GM18858 (cell line): Measurements from ENCODE around the gene TMEM116.
"Not testable (repeated sequence)": the region's sequence is repeated elsewhere in the genome, so short reads cannot be mapped to it uniquely, and the experiment has no call there.

ENCODE experiments used
- ATAC-seq: cut with Tn5 transposase; IDR thresholded peaks from one replicate; pipeline ENCODE4 v1.9.1; 2021; ENCODE audit not compliant: unreplicated experiment

The TMEM116 gene

DNA sequence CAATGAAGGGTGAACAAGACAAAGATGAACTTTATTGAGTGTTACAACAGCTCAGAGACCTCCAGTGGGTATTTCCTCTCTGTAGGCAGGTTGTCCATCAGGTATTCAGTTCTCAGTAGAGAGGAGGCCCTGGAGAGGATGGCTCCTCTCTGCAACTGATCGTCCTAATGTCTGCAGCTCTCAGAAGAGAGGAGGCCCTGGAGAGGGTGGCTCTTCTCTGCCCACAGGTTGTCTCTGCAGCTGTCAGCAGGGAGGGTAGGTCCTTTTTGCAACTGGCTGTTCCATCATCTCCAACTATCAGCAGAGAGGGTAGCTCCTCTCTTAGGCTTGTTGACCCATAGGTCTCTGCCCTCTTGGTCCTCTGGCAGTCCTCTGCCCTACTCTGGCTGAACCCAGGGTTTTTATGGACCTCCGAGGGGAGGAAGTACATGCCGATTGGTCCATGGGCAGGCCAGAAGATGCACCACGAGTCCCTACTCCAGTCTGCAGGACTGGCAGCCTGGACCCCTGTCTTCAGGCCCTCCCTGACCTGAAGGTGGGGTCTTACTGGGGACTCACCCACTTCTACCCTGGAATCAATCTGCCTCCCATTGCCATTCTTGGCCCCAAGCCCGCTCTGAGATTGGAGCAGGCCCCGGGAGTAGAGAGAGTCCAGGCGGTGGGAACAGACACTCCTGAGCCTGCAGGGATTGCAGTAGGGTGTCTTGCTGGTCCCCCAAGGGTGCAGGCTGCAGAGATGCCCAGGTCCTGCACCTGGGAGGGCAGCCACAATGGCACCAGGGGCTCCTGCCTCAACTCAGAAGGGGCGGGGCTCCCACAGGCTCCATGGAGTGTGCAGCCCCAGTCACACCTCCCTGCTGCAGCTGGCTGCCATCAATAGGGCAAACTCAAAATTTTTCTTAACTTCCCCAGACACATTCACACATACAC, 2.3 kb downstream of the TMEM116 start:
- ATAC-seq, result no peak

DNA sequence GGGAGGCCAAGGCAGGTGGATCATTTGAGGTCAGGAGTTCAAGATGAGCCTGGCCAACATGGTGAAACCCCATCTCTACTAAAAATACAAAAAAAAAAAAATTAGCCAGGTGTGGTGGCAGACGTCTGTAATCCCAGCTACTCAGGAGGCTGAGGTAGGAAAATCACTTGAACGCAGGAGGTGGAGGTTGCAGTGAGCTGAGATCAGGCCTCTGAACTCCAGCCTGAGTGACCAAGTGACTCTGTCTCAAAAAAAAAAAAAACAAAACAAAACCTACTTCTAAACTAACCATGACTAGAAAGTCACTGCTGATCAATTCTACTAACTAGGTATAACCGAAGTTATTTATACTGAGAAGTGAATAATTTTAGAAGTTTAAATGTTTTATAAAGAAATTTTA, 3.4 kb downstream of the TMEM116 start:
- not testable (repeated sequence) for ATAC-seq

DNA sequence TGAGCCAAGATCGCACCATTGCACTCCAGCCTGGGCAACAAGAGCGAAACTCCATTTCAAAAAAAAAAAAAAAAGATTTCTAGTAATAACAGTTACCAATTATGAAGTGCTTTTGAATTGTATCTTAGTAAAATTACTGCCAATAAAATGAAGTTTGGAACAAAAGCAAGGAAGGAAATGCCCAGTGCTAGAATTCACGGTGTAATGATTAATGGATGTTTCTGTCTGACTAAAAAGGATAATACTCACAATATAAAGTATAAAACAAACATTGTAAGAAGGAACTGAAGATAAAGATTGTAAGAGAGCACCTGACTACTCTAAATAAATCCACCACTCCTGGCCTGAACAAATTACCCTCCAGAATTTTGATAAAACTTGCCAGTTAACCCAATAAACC, 4.0 kb downstream of the TMEM116 start:
- no peak for ATAC-seq

GRCh38 chr12:112007945-112008344, 5.0 kb downstream of the TMEM116 start:
- ATAC-seq, result no peak

DNA sequence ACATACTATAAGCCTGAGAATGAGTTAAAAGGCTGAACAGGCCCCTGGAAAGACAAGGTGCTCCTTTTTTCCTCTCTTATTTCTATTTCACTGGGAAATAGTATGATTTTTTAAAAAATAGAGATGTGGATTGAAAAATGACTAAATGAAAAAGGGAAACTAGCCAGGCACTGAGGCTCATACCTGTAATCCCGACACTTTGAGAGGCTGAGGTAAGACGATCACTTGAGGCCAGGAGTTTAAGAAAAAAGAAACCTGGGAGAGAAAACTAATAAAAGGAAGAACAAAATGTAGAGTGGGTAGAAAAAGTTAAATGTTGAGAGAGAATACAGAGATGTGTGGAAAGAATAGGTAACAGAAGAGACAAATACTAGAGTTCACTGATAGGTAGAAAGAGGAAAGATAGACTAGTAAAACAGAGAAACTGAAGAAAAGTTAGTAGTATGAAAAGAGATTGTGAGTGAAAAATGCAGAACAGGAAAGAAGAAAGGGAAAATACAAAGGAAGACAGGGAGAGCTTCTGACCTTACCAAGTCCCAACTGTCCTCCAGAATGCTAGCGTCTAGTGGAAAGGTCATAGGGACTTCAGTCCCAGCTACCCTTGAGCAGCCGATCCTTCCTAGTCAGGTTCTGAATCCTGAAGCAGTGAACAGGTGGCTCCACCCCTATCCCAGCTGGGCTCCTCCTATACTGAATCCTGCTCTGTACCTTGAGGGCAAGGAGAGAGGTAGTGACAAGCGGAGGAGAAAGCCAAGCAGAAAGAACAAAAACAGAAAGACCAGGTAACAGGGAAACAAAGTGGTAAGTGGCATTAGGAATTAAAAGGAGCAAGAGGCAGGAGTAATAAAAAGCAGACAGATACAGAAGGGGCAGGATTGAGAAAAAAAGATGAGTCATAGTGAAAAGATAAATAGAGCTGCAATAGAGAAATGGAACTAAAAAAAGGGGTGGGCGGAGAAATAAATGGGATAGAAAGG, 7.3 kb downstream of the TMEM116 start:
- ATAC-seq, result no peak

GRCh38 chr12:112004041-112004440, 8.9 kb downstream of the TMEM116 start:
- ATAC-seq, result no peak

- no peak for ATAC-seq
These were observed 11.4 kb downstream of the TMEM116 start for GRCh38 chr12:112001576-112001975.

GRCh38 chr12:112000820-112001219, 12.1 kb downstream of the TMEM116 start:
- ATAC-seq, result no peak

GRCh38 chr12:111999129-111999528, 13.8 kb downstream of the TMEM116 start:
- ATAC-seq, result not testable (repeated sequence)

GRCh38 chr12:111998015-111998414, 14.9 kb downstream of the TMEM116 start:
- ATAC-seq, result no peak

- ATAC-seq, result no peak
These were observed 15.7 kb downstream of the TMEM116 start for GRCh38 chr12:111997300-111997699.

DNA sequence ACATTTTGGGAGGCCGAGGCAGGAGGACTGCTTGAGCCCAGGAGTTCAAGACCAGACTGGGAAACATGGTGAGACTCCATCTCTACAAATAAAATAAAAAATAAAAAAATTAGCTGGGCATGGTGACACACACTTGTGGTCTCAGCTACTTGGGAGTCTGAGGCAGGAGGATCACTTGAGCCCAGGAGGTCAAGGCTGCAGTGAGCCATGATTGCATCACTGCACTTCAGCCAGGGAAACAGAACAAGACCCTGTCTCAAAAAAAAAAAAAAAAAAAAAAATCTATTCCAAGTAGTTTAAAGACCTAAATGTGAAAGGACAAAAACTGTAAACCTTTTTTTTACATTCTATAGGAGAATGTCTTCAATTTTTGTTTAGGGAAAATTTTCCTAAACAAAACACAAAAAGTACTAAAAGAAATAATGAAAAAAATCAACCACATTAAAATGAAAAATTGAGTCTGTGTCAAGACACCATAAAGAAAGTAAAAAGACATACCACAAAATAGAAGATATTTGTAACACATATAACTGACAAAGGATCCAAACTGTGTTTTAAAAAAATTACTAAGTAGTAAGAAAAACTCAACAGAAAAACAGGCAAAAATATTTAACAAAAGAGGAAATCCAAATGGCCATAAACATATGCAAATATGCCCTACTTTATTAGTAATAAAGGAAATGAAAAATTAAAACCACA, 17.0 kb downstream of the TMEM116 start:
- no peak for ATAC-seq

DNA sequence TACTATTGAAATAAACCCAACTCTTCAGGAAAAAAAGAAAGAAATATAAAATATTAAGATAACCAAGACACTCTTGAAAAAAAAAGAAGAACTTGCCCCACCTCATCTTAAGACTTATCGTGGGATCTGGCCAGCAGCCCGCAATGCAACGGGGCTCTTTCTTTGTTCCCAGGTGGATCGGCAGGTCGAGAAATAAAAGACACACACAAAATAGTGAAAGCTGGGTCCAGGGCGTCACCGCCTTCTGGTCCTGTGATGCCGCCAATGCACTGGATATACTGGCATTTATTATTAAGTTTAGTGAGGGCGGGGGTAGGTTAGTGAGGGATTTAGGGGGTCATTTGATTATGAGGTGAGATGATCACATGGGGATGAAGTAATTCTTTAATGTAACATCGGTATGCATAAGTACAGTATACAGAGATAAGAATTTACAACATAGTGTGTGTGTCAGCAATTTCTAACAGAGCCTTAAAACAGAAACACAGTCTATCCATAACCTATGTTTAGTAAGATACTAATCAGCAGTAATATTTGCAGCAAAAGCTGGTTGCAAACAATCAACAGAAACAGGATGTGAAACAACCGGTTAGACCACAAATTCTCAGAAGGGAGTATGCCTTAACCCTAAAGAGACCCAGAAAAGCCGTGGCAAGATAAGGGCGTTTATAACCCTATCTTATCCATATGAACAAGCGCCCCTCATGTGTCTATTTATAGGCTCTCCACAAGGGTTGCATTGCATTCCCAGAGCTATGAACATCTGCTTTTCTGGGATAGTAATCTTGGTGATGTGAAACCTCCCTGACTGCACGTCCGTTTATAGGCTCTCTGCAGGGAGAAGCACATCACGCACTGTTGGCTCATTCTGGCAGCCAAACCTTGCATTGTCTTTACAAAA, 18.5 kb downstream of the TMEM116 start:
- not testable (repeated sequence) for ATAC-seq

DNA sequence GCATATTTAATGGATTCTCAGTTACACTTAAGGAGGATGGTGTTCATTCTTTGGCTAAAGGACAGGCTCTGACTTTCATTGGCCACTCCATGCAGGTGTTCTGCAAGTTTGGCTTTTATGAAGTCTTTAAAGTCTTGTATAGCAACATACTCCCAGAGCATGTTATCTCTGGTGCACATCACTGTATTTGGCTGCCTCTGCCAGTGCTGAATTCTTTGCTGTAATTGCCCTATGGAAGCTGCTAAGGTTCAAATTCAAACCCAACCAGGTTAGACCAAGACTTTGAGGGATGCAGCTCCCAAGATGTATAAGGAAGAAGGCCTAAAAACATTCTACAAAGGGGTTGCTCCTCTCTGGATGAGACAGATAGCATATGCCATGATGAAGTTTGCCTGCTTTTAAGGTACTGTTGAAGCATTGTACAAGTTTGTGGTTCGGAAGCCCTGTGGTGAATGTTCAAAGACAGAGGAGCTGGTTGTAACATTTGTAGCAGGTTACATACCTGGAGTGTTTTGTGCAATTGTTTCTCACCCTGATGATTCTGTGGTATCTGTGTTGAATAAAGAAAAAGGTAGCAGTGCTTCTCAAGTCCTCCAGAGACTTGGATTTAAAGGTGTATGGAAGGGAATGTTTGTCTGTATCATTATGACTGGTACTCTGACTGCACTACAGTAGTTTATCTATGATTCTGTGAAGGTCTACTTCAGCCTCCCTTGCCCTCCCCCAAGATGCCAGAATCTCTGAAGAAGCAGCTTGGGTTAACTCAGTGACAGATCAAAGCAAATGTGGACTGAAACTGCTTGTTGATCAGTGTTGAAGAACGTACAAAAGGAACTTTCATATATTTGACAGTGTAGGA, 19.4 kb downstream of the TMEM116 start:
- ATAC-seq, result no peak

GRCh38 chr12:111992464-111992863, 20.5 kb downstream of the TMEM116 start:
- ATAC-seq, result no peak

GRCh38 chr12:111991946-111992345, 21.0 kb downstream of the TMEM116 start:
- ATAC-seq, result no peak

DNA sequence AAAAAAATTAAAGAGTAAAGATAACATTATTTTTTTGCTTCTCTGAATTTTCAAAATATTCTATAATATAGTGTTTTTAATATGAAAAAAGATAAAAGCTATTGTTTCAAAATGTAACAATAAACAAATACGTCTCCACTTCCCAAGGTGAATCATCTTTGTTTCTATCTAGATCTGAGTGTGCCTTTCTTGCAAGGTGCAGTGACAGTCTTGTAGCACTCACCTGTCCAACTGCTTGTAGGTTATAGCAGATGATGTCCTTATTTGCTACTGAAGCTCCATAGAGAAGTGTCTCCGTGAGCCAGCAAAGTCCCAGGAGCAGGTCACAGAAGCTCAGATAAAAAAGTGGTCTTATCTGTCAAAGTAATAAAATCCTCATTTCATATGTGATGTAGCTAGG, 21.4 kb downstream of the TMEM116 start:
- no peak for ATAC-seq

DNA sequence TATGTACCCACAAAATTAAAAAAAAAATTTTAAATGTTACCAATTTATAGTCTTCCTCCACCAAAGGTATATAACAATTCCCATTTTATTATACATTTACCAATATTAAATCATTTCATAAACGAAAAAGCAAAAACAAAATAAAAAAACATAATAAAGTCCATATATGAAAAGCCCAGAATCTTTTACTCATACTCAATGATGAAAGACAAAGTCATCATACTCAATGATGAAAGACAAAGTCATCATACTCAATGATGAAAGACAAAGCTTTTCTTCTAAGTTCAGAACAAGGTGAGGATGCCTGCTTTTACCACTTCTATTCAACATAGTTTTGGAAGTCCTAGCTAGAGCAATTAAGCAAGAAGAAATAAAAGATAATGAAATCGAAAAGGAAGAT, 28.1 kb downstream of the TMEM116 start:
- no peak for ATAC-seq

GRCh38 chr12:111981987-111982386, 31.0 kb downstream of the TMEM116 start:
- ATAC-seq, result no peak
